ENCODE measurements around the gene PBX3. TPM values are rescaled to one million over a fixed set of nuclear protein-coding genes. Genes with fewer than 3 reads are reported as not detected.

The PBX3 gene
- total RNA-seq, 2 experiments from 2014 or later, result 25.3 to 30.8 TPM

DNA sequence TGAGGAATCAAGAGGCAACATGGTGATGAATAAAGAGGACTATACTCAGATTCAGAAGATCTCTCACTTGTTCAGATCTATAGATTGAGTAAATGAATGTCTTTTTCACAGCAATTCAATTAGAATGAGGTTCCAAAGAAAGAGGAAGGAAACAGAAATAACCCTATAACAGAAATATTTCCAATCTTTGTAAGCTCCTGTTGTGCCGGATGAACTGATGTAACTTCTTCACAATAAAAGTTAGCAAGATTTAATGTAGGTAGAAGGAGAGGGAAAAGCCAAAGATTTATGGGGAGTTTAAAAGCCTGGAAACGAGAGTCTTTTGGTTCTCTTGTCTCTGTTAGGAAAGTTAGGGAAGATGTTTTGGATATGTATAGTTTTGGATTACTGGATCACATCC, 92.1 kb downstream of the PBX3 start:
- no peak overlapping the region for H3K4me3 ChIP-seq (ENCODE audit: low read length)
- TF ChIP-seq, protein P1, sequence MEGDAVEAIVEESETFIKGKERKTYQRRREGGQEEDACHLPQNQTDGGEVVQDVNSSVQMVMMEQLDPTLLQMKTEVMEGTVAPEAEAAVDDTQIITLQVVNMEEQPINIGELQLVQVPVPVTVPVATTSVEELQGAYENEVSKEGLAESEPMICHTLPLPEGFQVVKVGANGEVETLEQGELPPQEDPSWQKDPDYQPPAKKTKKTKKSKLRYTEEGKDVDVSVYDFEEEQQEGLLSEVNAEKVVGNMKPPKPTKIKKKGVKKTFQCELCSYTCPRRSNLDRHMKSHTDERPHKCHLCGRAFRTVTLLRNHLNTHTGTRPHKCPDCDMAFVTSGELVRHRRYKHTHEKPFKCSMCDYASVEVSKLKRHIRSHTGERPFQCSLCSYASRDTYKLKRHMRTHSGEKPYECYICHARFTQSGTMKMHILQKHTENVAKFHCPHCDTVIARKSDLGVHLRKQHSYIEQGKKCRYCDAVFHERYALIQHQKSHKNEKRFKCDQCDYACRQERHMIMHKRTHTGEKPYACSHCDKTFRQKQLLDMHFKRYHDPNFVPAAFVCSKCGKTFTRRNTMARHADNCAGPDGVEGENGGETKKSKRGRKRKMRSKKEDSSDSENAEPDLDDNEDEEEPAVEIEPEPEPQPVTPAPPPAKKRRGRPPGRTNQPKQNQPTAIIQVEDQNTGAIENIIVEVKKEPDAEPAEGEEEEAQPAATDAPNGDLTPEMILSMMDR (IDR thresholded peaks at IDR 0.05), result no peak
- no peaks in the 10 kb centered on the region for H3K36me3 Mint-ChIP-seq (ENCODE audit: low read depth)
- intact Hi-C loops (cut with DNase I, micrococcal nuclease), result no loop called here
- CTCF ChIA-PET, result no interaction called here
- H3K4me1 Mint-ChIP-seq (ENCODE audit: low read depth), result peaks cover 16% of the 10 kb centered on the region
- H3K4me3 Mint-ChIP-seq, result no peak overlapping the region
- H3K27ac ChIP-seq (ENCODE audit: low read depth in 1 of 2, low read length in 2 of 2), result no peak overlapping the region
- ATAC-seq (ENCODE audit: poor library complexity) (no peak), DNase-seq (no peak)
- no peak overlapping the region for H3K27ac Mint-ChIP-seq
- H3K9me3 Mint-ChIP-seq, result no peaks in the 10 kb centered on the region
- H3K27me3 ChIP-seq (ENCODE audit: control insufficient read depth in 1 of 2, insufficient read depth in 2 of 2, low read length in 2 of 2), result no peaks in the 10 kb centered on the region
- H3K4me1 ChIP-seq (ENCODE audit: insufficient read depth, low read length), result no peaks in the 10 kb centered on the region
- POLR2A ChIA-PET, result interaction anchor here (2.2 kb wide), 1 partner anchor 10 kb away, joined by 5 read pairs; no protein-coding TSS in a partner anchor
- H3K9me3 ChIP-seq (ENCODE audit: control insufficient read depth in 1 of 2, insufficient read depth in 1 of 2, low read length in 2 of 2), result no peaks in the 10 kb centered on the region
- no peaks in the 10 kb centered on the region for H3K27me3 Mint-ChIP-seq
- no peaks in the 10 kb centered on the region for H3K36me3 ChIP-seq (ENCODE audit: insufficient read depth, low read length)

DNA sequence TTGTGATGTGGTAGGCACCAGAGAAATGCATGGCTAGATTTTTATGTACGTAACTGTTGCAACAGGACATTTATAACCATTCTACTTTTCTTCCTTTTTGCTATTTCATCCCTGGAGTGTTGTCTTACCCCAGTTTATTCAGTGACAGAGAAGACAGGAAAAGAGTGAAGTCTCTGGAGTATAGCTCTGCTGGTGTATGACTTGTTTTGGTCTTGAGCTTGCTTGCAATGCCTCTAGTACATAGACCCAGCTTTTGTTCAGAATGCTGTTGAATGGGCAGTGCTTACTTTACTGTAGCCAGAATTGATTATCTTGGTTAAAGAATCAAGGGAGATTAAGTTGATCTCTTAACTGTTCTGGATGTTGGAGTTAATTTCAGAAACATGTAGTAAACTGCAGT, 94.3 kb downstream of the PBX3 start:
- Mint-ChIP-seq H3K4me1 (ENCODE audit: low read depth) (peaks cover 16% of the 10 kb centered on the region), H3K27me3 (no peaks in the 10 kb centered on the region), H3K9me3 (no peaks in the 10 kb centered on the region), H3K4me3 (no peak overlapping the region), H3K27ac (no peak overlapping the region), H3K36me3 (ENCODE audit: low read depth) (no peaks in the 10 kb centered on the region)
- Histone ChIP-seq H3K9me3 (ENCODE audit: control insufficient read depth in 1 of 2, insufficient read depth in 1 of 2, low read length in 2 of 2) (no peaks in the 10 kb centered on the region), H3K27ac (ENCODE audit: low read depth in 1 of 2, low read length in 2 of 2) (no peak overlapping the region), H3K36me3 (ENCODE audit: insufficient read depth, low read length) (no peaks in the 10 kb centered on the region), H3K4me3 (ENCODE audit: low read length) (no peak overlapping the region), H3K4me1 (ENCODE audit: insufficient read depth, low read length) (no peaks in the 10 kb centered on the region), H3K27me3 (ENCODE audit: control insufficient read depth in 1 of 2, insufficient read depth in 2 of 2, low read length in 2 of 2) (no peaks in the 10 kb centered on the region)
- CTCF ChIA-PET, result interaction anchor here (1.0 to 1.3 kb wide), 2 partner anchors 10 to 52 kb away, joined by 3 read pairs; no protein-coding TSS in a partner anchor
- TF ChIP-seq, protein P1 (IDR thresholded peaks at IDR 0.05), result no peak
- POLR2A ChIA-PET, result interaction anchor here (1.3 to 1.9 kb wide), 2 partner anchors 10 to 12 kb away, joined by 6 to 8 read pairs; no protein-coding TSS in a partner anchor
- intact Hi-C loops (cut with DNase I, micrococcal nuclease), result loop anchor here in 1 of 2 experiments (10.0 kb wide), 1 partner anchor 277 kb away; no protein-coding TSS in a partner anchor
- ATAC-seq (ENCODE audit: poor library complexity) (no peak), DNase-seq (no peak)

DNA sequence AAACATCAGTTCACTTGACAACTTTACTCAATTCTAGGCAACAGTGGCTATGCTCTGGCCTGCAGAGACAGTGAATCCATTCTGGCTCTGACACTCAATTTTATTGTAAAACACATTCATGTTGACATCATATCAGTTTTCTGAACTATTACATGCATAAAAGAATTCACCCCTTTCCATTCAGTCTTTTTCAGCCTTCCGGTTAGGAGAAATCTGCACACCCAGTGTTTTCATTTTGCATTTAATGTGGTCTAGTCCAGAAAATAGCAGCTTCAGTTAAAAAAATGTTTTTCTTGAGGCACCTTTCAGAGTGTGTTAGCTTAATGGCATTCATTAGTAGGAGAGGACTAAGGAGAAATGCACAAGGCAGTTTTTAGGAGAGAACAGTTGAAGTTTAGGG, 95.1 kb downstream of the PBX3 start:
- CTCF ChIA-PET, result interaction anchor here (1.0 to 1.3 kb wide), 3 partner anchors 9 to 52 kb away, joined by 3 to 4 read pairs (median 3); no protein-coding TSS in a partner anchor
- H3K36me3 Mint-ChIP-seq (ENCODE audit: low read depth), result no peaks in the 10 kb centered on the region
- POLR2A ChIA-PET, result interaction anchor here (1.3 to 1.9 kb wide), 2 partner anchors 11 to 13 kb away, joined by 6 to 8 read pairs; no protein-coding TSS in a partner anchor

More for the DNA sequence above, 95.1 kb downstream of the PBX3 start:
- Histone ChIP-seq H3K27ac (ENCODE audit: low read depth in 1 of 2, low read length in 2 of 2) (no peak overlapping the region), H3K27me3 (ENCODE audit: control insufficient read depth in 1 of 2, insufficient read depth in 2 of 2, low read length in 2 of 2) (no peaks in the 10 kb centered on the region), H3K36me3 (ENCODE audit: insufficient read depth, low read length) (no peaks in the 10 kb centered on the region), H3K9me3 (ENCODE audit: control insufficient read depth in 1 of 2, insufficient read depth in 1 of 2, low read length in 2 of 2) (no peaks in the 10 kb centered on the region), H3K4me1 (ENCODE audit: insufficient read depth, low read length) (no peaks in the 10 kb centered on the region), H3K4me3 (ENCODE audit: low read length) (no peak overlapping the region)
- no peaks in the 10 kb centered on the region for H3K9me3 Mint-ChIP-seq
- TF ChIP-seq, protein P1 (IDR thresholded peaks at IDR 0.05), result no peak
- ATAC-seq (ENCODE audit: poor library complexity), result no peak
- no peak overlapping the region for H3K4me3 Mint-ChIP-seq
- H3K4me1 Mint-ChIP-seq (ENCODE audit: low read depth), result peaks cover 16% of the 10 kb centered on the region
- intact Hi-C loops (cut with DNase I, micrococcal nuclease), result loop anchor here in 1 of 2 experiments (10.0 kb wide), 1 partner anchor 277 kb away; no protein-coding TSS in a partner anchor
- no peak for DNase-seq
- H3K27ac Mint-ChIP-seq, result no peak overlapping the region
- no peaks in the 10 kb centered on the region for H3K27me3 Mint-ChIP-seq

Data from CD4-positive, alpha-beta T cell (primary cell).